GM19193 (cell line): ENCODE results near the gene CCDC6.

Experiments used
- POLR2A ChIP-seq: IDR thresholded peaks from 4 replicates; pipeline ENCODE4 v1.6.1; 2011; ENCODE audit not compliant: insufficient read depth, insufficient read length; ENCODE audit errors: extremely low read depth

Gene CCDC6

GRCh38 chr10:59781511-59781910 is 124.8 kb downstream of the CCDC6 start:
- no peak for TF ChIP-seq POLR2A

GRCh38 chr10:59779756-59780533 is 126.4 kb downstream of the CCDC6 start:
- TF ChIP-seq POLR2A, result no peak

- no peak for TF ChIP-seq POLR2A
Measured at GRCh38 chr10:59774451-59774850, 131.9 kb downstream of the CCDC6 start.

- TF ChIP-seq POLR2A, result no peak
Measured at GRCh38 chr10:59773088-59773487, 133.3 kb downstream of the CCDC6 start.

- TF ChIP-seq POLR2A, result no peak
Measured at GRCh38 chr10:59771162-59771807, 135.1 kb downstream of the CCDC6 start.

- TF ChIP-seq POLR2A, result no peak
Measured at GRCh38 chr10:59770689-59771088, 135.7 kb downstream of the CCDC6 start.

- TF ChIP-seq POLR2A, result no peak
Measured at GRCh38 chr10:59762505-59762904, 143.9 kb downstream of the CCDC6 start.

- TF ChIP-seq POLR2A, result no peak
Measured at GRCh38 chr10:59757966-59758365, 148.4 kb downstream of the CCDC6 start.

- no peak for TF ChIP-seq POLR2A
Measured at GRCh38 chr10:59754951-59755350, 151.4 kb downstream of the CCDC6 start.

- TF ChIP-seq POLR2A, result no peak
Measured at GRCh38 chr10:59753267-59753666, 153.1 kb downstream of the CCDC6 start, which contains the start of gene MRLN. TSS of gene MRLN (minus strand) at chr10:59753455.

- TF ChIP-seq POLR2A, result no peak
Measured at GRCh38 chr10:59752278-59752940, 153.9 kb downstream of the CCDC6 start.

GRCh38 chr10:59750155-59750945 is 156.0 kb downstream of the CCDC6 start:
- no peak for TF ChIP-seq POLR2A

GRCh38 chr10:59748834-59749233 is 157.5 kb downstream of the CCDC6 start:
- no peak for TF ChIP-seq POLR2A

GRCh38 chr10:59745163-59745650 is 161.1 kb downstream of the CCDC6 start:
- no peak for TF ChIP-seq POLR2A

- no peak for TF ChIP-seq POLR2A
Measured at GRCh38 chr10:59741583-59741982, 164.8 kb downstream of the CCDC6 start.
